HCT116 (cell line): ENCODE measurements around the gene UNKL.

ENCODE experiments used
- ATF3 ChIP-seq: IDR thresholded peaks from 2 replicates; pipeline ENCODE4 v1.6.1; 2012
- CTCF ChIP-seq, 3 experiments: fragments of 200-600 bp in 1 of 3; sonication (generic) in 1 of 3; IDR thresholded peaks in 2 of 3; conservative IDR thresholded peaks in 1 of 3; 2 replicates each; pipeline ENCODE4 v1.5.1; 2012 to 2017; ENCODE audit warnings: low read depth in 2 of 3, low read length in 2 of 3, antibody characterized with exemption in 1 of 3, borderline replicate concordance in 1 of 3, control low read depth in 1 of 3, mild to moderate bottlenecking in 1 of 3, mixed read lengths in 1 of 3, mixed run types in 1 of 3, moderate library complexity in 1 of 3; ENCODE audit not compliant: insufficient read depth in 1 of 3
- EGR1 ChIP-seq: IDR thresholded peaks from 2 replicates; pipeline ENCODE4 v1.6.1; 2012; ENCODE audit warnings: low read depth
- EZH2 ChIP-seq: fragments of 200-600 bp; sonication (generic); IDR thresholded peaks from 2 replicates; pipeline ENCODE4 v1.6.1; 2017; ENCODE audit warnings: antibody characterized with exemption, mixed run types
- JUND ChIP-seq: IDR thresholded peaks from 2 replicates; pipeline ENCODE4 v1.6.1; 2012
- POLR2A ChIP-seq: IDR thresholded peaks from 2 replicates; pipeline ENCODE4 v1.7.0; 2011; ENCODE audit warnings: borderline replicate concordance; ENCODE audit not compliant: insufficient read depth, insufficient read length; ENCODE audit errors: extremely low read depth
- RAD21 ChIP-seq: IDR thresholded peaks from 2 replicates; pipeline ENCODE4 v1.6.1; 2012; ENCODE audit warnings: low read depth, mild to moderate bottlenecking
- REST ChIP-seq: IDR thresholded peaks from 2 replicates; pipeline ENCODE4 v1.6.1; 2012; ENCODE audit warnings: low read depth

GRCh38 chr16:1394367-1394951, 20.0 kb downstream of the UNKL start:
- TF ChIP-seq EZH2 (no peak), REST (no peak), POLR2A (no peak), CTCF (IDR thresholded peaks at IDR 0.05 in 2 of 3, conservative IDR thresholded peaks at IDR 0.05 in 1 of 3; ENCODE audit: borderline replicate concordance in 1 of 3, insufficient read depth in 1 of 3, low read depth in 2 of 3, low read length in 2 of 3) (no peak), JUND (no peak), EGR1 (no peak), ATF3 (no peak), RAD21 (no peak)
